ENCODE results near the gene RNF168.
"Not testable (repeated sequence)": the region's sequence is repeated elsewhere in the genome, so short reads cannot be mapped to it uniquely, and the experiment has no call there.

Gene RNF168

GRCh38 chr3:196477678-196478077 is 25.9 kb downstream of the RNF168 start:
- in situ Hi-C loops (cut with MboI; ENCODE audit: low sequenced_read_pairs): no loop called here

GRCh38 chr3:196472286-196472685 is 31.3 kb downstream of the RNF168 start:
- in situ Hi-C loops (cut with MboI; ENCODE audit: low sequenced_read_pairs): no loop called here

GRCh38 chr3:196471551-196471950 is 32.0 kb downstream of the RNF168 start:
- in situ Hi-C loops (cut with MboI; ENCODE audit: low sequenced_read_pairs): no loop called here

- in situ Hi-C loops (cut with MboI; ENCODE audit: low sequenced_read_pairs): not testable (repeated sequence)
These were observed 33.4 kb downstream of the RNF168 start for GRCh38 chr3:196470182-196470581.

- in situ Hi-C loops (cut with MboI; ENCODE audit: low sequenced_read_pairs): no loop called here
These were observed 39.8 kb downstream of the RNF168 start for GRCh38 chr3:196463804-196464203.

GRCh38 chr3:196463478-196463756 is 40.2 kb downstream of the RNF168 start:
- in situ Hi-C loops (cut with MboI; ENCODE audit: low sequenced_read_pairs): no loop called here

- in situ Hi-C loops (cut with MboI; ENCODE audit: low sequenced_read_pairs): not testable (repeated sequence)
These were observed 40.7 kb downstream of the RNF168 start for GRCh38 chr3:196462680-196463477.

- in situ Hi-C loops (cut with MboI; ENCODE audit: low sequenced_read_pairs): no loop called here
These were observed 45.5 kb downstream of the RNF168 start for GRCh38 chr3:196458063-196458462.

- in situ Hi-C loops (cut with MboI; ENCODE audit: low sequenced_read_pairs): not testable (repeated sequence)
These were observed 46.1 kb downstream of the RNF168 start for GRCh38 chr3:196457470-196457869.

- in situ Hi-C loops (cut with MboI; ENCODE audit: low sequenced_read_pairs): no loop called here
These were observed 48.6 kb downstream of the RNF168 start for GRCh38 chr3:196454935-196455334.

GRCh38 chr3:196445391-196445790 is 58.2 kb downstream of the RNF168 start:
- in situ Hi-C loops (cut with MboI; ENCODE audit: low sequenced_read_pairs): not testable (repeated sequence)

- in situ Hi-C loops (cut with MboI; ENCODE audit: low sequenced_read_pairs): no loop called here
These were observed 59.1 kb downstream of the RNF168 start for GRCh38 chr3:196444500-196444894.

GRCh38 chr3:196440696-196441095 is 62.9 kb downstream of the RNF168 start:
- in situ Hi-C loops (cut with MboI; ENCODE audit: low sequenced_read_pairs): no loop called here

- in situ Hi-C loops (cut with MboI; ENCODE audit: low sequenced_read_pairs): no loop called here
These were observed 63.5 kb downstream of the RNF168 start for GRCh38 chr3:196440041-196440537.

GRCh38 chr3:196432137-196432879 is 71.3 kb downstream of the RNF168 start, which contains the start of gene UBXN7:
UBXN7 (minus strand) TSS chr3:196432427; CDS start chr3:196432399, 28 bp downstream.
- in situ Hi-C loops (cut with MboI; ENCODE audit: low sequenced_read_pairs): no loop called here

- in situ Hi-C loops (cut with MboI; ENCODE audit: low sequenced_read_pairs): no loop called here
These were observed 72.1 kb downstream of the RNF168 start for GRCh38 chr3:196431181-196432136.

GRCh38 chr3:196428041-196428440 is 75.5 kb downstream of the RNF168 start:
- in situ Hi-C loops (cut with MboI; ENCODE audit: low sequenced_read_pairs): no loop called here

GRCh38 chr3:196424421-196424820 is 79.1 kb downstream of the RNF168 start:
- in situ Hi-C loops (cut with MboI; ENCODE audit: low sequenced_read_pairs): not testable (repeated sequence)

GRCh38 chr3:196423044-196423781 is 80.4 kb downstream of the RNF168 start:
- in situ Hi-C loops (cut with MboI; ENCODE audit: low sequenced_read_pairs): no loop called here

GRCh38 chr3:196421668-196422067 is 81.9 kb downstream of the RNF168 start:
- in situ Hi-C loops (cut with MboI; ENCODE audit: low sequenced_read_pairs): not testable (repeated sequence)
